C4-2B (cell line): ENCODE results near the gene PARPBP.
"Not testable (repeated sequence)": the region's sequence is repeated elsewhere in the genome, so short reads cannot be mapped to it uniquely, and the experiment has no call there.

Experiments
- ZFX ChIP-seq: fragments of 450-650 bp; IDR thresholded peaks from 2 replicates; pipeline ENCODE4 v1.6.1; 2017
- TF ChIP-seq, protein P1 (sequence below): fragments of 450-650 bp; conservative IDR thresholded peaks from 2 replicates; pipeline ENCODE4 v1.5.1; 2017; ENCODE audit warnings: mild to moderate bottlenecking

DNA sequence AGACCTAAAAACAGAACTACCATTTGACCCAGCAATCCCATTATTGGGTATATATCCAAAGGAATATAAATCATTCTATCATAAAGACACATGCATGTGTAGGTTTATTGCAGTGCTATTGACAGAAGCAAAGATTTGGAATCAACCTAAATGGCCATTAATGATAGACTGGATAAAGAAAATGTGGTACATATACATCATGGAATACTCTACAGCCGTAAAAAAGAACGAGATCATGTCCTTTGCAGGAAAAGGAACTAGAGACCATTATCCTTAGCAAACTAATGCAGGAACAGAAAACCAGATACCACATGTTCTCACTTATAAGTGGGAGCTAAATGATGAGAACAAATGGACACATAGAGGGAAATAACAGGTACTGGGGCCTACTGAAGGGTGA is 11.5 kb downstream of the PARPBP start:
- TF ChIP-seq, protein P1, sequence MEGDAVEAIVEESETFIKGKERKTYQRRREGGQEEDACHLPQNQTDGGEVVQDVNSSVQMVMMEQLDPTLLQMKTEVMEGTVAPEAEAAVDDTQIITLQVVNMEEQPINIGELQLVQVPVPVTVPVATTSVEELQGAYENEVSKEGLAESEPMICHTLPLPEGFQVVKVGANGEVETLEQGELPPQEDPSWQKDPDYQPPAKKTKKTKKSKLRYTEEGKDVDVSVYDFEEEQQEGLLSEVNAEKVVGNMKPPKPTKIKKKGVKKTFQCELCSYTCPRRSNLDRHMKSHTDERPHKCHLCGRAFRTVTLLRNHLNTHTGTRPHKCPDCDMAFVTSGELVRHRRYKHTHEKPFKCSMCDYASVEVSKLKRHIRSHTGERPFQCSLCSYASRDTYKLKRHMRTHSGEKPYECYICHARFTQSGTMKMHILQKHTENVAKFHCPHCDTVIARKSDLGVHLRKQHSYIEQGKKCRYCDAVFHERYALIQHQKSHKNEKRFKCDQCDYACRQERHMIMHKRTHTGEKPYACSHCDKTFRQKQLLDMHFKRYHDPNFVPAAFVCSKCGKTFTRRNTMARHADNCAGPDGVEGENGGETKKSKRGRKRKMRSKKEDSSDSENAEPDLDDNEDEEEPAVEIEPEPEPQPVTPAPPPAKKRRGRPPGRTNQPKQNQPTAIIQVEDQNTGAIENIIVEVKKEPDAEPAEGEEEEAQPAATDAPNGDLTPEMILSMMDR: not testable (repeated sequence)
- TF ChIP-seq ZFX: not testable (repeated sequence)
